OCI-LY7 (cell line): ENCODE results near the gene ZNF22. TPM values are rescaled to one million over a fixed set of nuclear protein-coding genes. Genes with fewer than 3 reads are reported as not detected.

Source experiments
- BruUV-seq: library from RNA; stranded (reverse); fragments of 400-500 nt; replicated peaks from 2 replicates; lab custom pipeline; 2021; lab: Mats Ljungman, UMichigan
- CTCF ChIA-PET: fragments of 300-600 bp; sonication (Branson Sonifier 250); formaldehyde crosslinking; loops from one replicate; lab custom pipeline; 2022; ENCODE audit warnings: antibody characterized with exemption; ENCODE audit not compliant: unreplicated experiment; lab: Charles Lee
- POLR2A ChIA-PET: fragments of 300-600 bp; sonication (Branson Sonifier 250); formaldehyde crosslinking; loops from one replicate; lab custom pipeline; 2022; ENCODE audit warnings: antibody characterized with exemption; lab: Charles Lee
- DNase-seq: peaks from one replicate; pipeline ENCODE4 v3.0.0-alpha.2; 2015; ENCODE audit warnings: low spot score
- H2AFZ ChIP-seq: fragments of 200-600 bp; sonication (generic), shearing (Covaris generic); 2 replicates; pipeline ENCODE4 v1.6.1; 2014; ENCODE audit warnings: mild to moderate bottlenecking, antibody characterized with exemption, low read length, moderate library complexity
- H3K27ac ChIP-seq: fragments of 200-600 bp; sonication (generic); 2 replicates; pipeline ENCODE4 v1.5.1; 2014; ENCODE audit warnings: mixed run types, low read depth, mild to moderate bottlenecking, moderate library complexity, low read length, inconsistent platforms; ENCODE audit not compliant: poor library complexity, severe bottlenecking
- H3K36me3 ChIP-seq: fragments of 200-600 bp; sonication (generic); 2 replicates; pipeline ENCODE4 v1.6.1; 2014; ENCODE audit warnings: mild to moderate bottlenecking, antibody characterized with exemption, low read length, moderate library complexity, mixed read lengths; ENCODE audit not compliant: insufficient read depth
- H3K4me1 ChIP-seq: fragments of 200-600 bp; sonication (generic); 2 replicates; pipeline ENCODE4 v1.5.1; 2014; ENCODE audit warnings: mild to moderate bottlenecking, low read length; ENCODE audit not compliant: insufficient read depth, poor library complexity, severe bottlenecking
- H3K4me2 ChIP-seq: fragments of 200-600 bp; sonication (generic); 2 replicates; pipeline ENCODE4 v1.6.1; 2014; ENCODE audit warnings: mild to moderate bottlenecking, low read length
- H3K4me3 ChIP-seq: fragments of 200-600 bp; sonication (generic); 2 replicates; pipeline ENCODE4 v1.5.1; 2014; ENCODE audit warnings: mild to moderate bottlenecking, low read depth, low read length; ENCODE audit not compliant: poor library complexity, severe bottlenecking
- H3K79me2 ChIP-seq: fragments of 200-600 bp; sonication (generic); 2 replicates; pipeline ENCODE4 v1.6.1; 2016; ENCODE audit warnings: low read depth, mild to moderate bottlenecking, low read length, moderate library complexity, mixed read lengths; ENCODE audit not compliant: insufficient read depth
- H3K9me2 ChIP-seq: fragments of 200-600 bp; sonication (generic); 2 replicates; pipeline ENCODE4 v1.6.1; 2016; ENCODE audit warnings: mild to moderate bottlenecking, low read length, mixed read lengths; ENCODE audit not compliant: insufficient read depth
- H3K9me3 ChIP-seq: fragments of 200-600 bp; sonication (generic); 2 replicates; pipeline ENCODE4 v1.6.1; 2014; ENCODE audit warnings: mild to moderate bottlenecking, mixed run types, low read length, mixed read lengths
- H4K20me1 ChIP-seq: fragments of 200-600 bp; sonication (generic); 2 replicates; pipeline ENCODE4 v1.6.1; 2014; ENCODE audit warnings: mild to moderate bottlenecking, antibody characterized with exemption, low read length, moderate library complexity, mixed read lengths; ENCODE audit not compliant: insufficient read depth
- CTCF ChIP-seq: fragments of 200-600 bp; sonication (generic); conservative IDR thresholded peaks from 2 replicates; pipeline ENCODE4 v1.5.1; 2014; ENCODE audit warnings: mild to moderate bottlenecking, antibody characterized with exemption, low read length, moderate library complexity, mixed read lengths
- EZH2phosphoT487 ChIP-seq: fragments of 200-600 bp; sonication (generic); IDR thresholded peaks from 2 replicates; pipeline ENCODE4 v1.6.1; 2018; ENCODE audit warnings: low read depth, borderline replicate concordance, mild to moderate bottlenecking, mixed run types, antibody characterized with exemption, low read length, moderate library complexity, mixed read lengths
- intact Hi-C: fragments of 100-400 bp; cut with micrococcal nuclease; formaldehyde crosslinking; loops from one replicate; pipeline ENCODE4 v1.10.0; 2022; ENCODE audit not compliant: unreplicated experiment
- total RNA-seq, 2 experiments: library from RNA; depleted of rRNA in 1 of 2; stranded (reverse); fragments of >200 nt in 1 of 2; shearing (Covaris generic) in 1 of 2; gene quantifications; 2 replicates each; pipeline ENCODE4 v1.2.3, GENCODE V29; 2014 to 2022

ZNF22 gene
- total RNA-seq, 2 experiments from 2014 or later: 33.3 to 46.6 TPM

GRCh38 chr10:44997105-44997748, 3.5 kb upstream of the ZNF22 start:
- no peak overlapping the region for H2AFZ ChIP-seq
- TF ChIP-seq CTCF: no peak
- no peak for TF ChIP-seq EZH2phosphoT487
- POLR2A ChIA-PET: no interaction called here
- H3K9me2 ChIP-seq: no peaks in the 10 kb centered on the region
- no peak overlapping the region for H3K4me2 ChIP-seq
- peaks cover 6% of the 10 kb centered on the region; the same call in 1 of the 2 replicates for H4K20me1 ChIP-seq
- no peak overlapping the region for H3K27ac ChIP-seq
- intact Hi-C loops: no loop called here
- H3K4me3 ChIP-seq: no peak overlapping the region
- peaks cover 11% of the 10 kb centered on the region for H3K79me2 ChIP-seq
- peaks cover 32% of the 10 kb centered on the region for H3K4me1 ChIP-seq
- peaks cover 5% of the 10 kb centered on the region; the same call in 1 of the 2 replicates for H3K9me3 ChIP-seq
- peaks cover under 1% of the 10 kb centered on the region for H3K36me3 ChIP-seq
- no peak for DNase-seq
- CTCF ChIA-PET: no interaction called here
- BruUV-seq: no TSS peak

- Histone ChIP-seq H3K36me3 (peaks cover 10% of the 10 kb centered on the region), H3K4me2 (no peak overlapping the region), H3K9me3 (peaks cover 15% of the 10 kb centered on the region; the same call in 1 of the 2 replicates), H3K79me2 (peaks cover 21% of the 10 kb centered on the region), H3K9me2 (no peaks in the 10 kb centered on the region), H4K20me1 (peaks cover 6% of the 10 kb centered on the region; the same call in 1 of the 2 replicates), H3K4me3 (no peak overlapping the region), H2AFZ (no peak overlapping the region), H3K4me1 (peaks cover 36% of the 10 kb centered on the region), H3K27ac (no peak overlapping the region)
- no peak for TF ChIP-seq CTCF
- TF ChIP-seq EZH2phosphoT487: no peak
- no TSS peak for BruUV-seq
- ChIA-PET POLR2A (no interaction called here), CTCF (no interaction called here)
- DNase-seq: no peak
- intact Hi-C loops: no loop called here
These were observed 2.5 kb upstream of the ZNF22 start for GRCh38 chr10:44998146-44998631.
